SKM-1 treated with dmso at 0.1 percent for 144 hours (cell line): ENCODE data around the gene PRKX.
A peak's percentile ranks its signal among the peaks of the same experiment; 100 is the strongest.
"Not testable (repeated sequence)": the region's sequence is repeated elsewhere in the genome, so short reads cannot be mapped to it uniquely, and the experiment has no call there.

Experiments
- DNase-seq: peaks from one replicate; lab custom pipeline; 2025; ENCODE audit not compliant: unreplicated experiment; lab: John Stamatoyannopoulos, UW

PRKX gene

DNA sequence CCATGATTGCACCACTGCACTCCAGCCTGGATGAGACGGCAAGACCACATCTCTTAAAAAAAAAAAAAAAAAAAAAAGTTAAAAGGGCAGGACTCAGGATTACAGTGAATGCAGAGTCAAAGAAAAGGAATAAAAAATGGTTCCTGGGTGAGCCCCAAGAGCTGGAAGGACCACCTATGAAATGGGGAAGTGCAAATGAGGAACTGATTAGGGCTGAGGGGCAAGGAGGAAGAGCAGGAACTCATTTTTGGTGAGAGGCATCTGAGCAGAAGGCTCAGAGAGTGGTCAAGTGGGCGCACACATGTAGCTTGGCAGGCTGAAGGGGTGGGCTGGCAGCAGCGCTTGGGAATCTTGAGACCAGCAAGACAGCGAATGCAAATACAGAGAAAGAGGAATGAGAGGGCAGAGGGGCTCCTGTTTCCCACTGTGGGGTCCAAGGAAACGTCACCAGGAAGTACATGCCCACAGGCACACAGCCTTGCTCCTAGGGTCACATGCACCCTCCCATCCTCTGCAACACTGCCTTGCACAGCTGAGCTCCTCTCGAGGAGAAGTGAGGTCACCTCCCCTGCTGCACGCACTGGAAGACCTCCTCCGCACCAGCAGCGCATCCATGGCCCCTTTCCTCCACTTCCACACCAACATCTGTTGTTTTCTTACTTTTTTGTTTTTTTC, 49.7 kb downstream of the PRKX start:
- DNase-seq = peak; percentile 69

DNA sequence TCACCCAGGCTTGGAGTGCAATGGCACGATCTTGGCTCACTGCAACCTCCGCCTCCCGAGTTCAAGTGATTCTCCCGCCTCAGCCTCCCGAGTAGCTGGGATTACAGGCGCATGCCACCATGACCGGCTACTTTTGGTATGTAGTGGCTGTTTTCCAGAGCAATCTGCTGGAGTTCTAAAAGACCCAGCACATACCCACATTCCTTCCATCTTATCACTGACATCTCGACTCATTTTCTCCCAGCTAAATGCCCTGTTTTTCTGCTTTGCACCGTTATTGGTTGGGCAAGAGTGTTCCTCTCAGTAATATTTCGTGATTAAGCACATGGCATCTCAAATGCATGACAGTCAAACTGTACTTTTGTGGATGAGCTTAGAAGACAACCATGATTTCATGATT, 53.7 kb downstream of the PRKX start:
- DNase-seq = no peak

DNA sequence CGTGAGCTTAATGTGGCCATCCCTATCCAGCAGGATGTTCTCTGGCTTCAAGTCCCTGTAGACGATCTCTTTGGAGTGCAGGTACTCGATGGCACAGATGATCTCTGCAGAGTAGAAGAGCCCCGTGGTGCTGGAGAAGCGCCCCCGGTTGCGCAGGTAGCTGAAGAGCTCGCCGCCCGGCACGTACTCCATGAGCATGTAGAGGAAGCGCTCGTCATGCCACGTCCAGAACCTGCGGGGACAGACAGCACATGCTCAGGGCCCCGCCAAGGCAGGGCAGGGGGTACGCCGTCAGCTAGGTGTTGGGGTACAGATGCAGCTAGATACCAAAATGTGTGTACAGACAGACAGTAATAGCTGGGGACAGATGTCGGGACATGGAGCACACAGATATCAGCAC, 58.3 kb downstream of the PRKX start:
- no peak for DNase-seq

DNA sequence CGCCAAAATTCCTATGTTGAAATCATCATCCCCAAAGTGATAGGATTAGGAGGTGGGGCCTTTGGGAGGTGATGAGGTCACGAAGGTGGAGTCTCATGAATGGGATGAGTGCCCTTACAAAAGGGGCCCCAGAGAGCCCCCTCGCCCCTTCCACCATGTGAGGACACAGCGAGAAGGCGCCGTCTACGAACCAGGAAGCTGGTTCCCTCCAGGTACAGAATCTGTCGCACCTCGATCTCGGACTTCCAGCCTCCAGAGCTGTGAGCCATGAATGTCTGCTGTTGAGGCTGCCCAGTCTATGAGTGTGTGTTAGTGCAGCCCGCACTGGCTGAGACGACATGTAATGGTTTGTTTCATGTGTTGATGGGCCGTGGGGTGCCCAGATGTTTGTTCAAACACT, 60.3 kb downstream of the PRKX start:
- DNase-seq = no peak

DNA sequence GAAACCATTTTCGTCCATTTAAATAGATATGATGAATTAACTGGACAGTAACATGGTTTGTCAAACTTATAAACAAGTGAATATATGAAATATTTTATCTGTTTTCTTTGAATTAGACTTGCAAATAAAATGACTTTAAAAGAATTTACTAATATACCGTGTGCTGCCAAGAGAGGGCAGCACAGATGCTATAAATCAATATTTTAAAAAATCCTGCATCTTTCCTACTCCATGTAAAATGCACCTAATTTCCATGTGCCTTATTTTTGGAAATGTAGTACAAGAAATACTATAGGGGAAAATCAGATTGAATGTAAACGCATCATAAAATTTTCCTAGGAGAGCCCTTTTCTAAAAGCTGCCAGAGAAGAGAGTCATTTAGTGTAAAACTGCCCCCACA, 62.2 kb downstream of the PRKX start:
- peak; percentile 1 for DNase-seq

DNA sequence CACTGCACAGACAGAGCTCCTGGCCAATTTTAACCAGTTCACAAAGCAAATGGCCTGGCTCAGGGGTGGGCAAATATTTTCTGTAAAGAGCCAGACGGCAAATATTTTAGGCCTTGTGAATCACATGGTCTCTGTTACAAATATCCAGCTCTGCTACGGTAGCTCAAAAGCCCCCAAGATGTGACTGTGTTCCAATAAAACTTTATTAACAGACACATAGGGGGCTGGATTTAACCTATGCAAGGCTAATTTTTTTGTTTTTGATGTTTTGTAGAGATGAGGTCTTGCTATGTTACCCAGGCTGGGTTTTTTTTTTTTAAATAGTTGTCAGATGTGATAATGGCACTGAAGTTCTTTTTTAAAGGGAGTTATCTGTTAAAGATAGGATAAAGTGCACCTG, 65.4 kb downstream of the PRKX start:
- no peak for DNase-seq

DNA sequence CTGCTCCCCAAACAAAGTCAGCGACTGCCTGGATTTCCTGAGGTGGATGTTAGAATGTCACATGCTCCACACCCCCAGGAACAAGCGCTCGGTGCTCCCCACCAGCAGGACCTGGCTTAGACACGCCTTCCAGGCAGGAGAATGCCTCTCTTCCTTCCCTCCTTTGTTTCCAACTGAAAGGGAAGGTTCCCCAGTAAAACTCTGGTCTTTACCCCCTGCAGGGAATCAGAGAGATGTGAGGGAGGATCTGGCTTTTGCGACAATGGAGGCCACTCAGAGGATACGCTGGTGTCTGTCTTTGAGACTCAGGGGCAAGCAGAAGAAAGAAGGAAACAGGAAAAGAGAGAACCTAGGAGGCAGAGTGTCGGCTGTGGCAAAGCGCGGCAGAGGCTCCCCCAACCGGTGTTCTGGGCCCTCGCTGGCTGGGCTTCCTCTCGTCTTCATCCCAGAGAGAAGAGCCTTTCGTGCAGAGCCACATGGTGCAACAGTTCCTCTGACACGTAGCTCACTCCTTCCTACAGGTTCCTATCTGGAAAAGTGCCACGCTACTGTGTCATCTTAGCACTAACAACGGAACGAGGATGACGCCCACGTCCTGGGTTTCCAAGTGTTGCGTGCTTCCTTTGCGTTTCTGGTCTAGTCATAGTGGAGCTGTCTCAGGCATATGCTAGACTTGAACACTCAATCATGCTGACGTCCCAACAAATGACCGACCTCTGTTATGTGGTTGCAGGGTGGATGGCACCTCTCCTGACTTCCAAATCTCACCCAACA, 73.4 kb downstream of the PRKX start:
- DNase-seq = not testable (repeated sequence)

DNA sequence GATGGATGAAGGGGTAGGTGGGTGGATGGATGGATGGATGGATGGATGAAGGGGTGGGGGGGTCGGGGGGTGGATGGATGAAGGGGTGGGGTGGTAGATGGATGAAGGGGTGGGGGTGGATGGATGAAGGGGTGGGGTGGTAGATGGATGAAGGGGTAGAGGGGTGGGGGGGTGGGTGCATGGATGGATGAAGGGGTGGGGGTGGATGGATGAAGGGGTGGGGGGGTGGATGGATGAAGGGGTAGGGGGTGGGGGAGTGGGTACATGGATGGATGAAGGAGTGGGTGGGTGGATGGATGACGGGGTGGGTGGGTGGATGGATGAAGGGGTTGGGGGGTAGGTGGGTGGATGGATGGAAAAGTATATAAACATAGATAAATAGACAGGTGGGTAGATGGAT, 74.2 kb downstream of the PRKX start:
- DNase-seq = no peak

DNA sequence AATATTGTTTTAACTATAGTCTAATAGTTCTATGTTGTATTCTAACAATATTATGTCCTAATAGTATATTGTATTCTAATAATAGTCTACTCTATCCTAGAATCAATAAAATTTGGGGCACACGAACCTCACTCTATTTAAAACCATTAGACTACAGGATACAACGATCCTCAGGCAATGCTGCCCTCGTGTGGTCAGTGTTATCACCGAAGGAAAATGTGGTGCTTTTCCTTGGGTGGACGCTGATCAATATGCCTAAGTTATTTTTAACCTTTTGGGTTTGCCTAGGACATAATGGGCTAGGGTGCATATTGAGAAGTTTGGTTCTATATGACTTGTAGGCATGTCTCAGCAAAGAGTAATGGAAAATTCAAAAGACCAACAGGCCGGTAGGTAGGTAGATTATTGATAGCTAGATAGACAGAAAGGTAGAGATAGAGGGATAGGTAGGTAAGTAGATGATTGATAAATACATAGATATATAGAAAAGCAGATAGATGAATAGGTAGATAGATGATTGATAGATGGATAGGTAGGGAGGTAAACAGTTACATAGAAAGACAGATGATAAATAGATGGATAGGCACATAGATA, 75.1 kb downstream of the PRKX start:
- DNase-seq = no peak

DNA sequence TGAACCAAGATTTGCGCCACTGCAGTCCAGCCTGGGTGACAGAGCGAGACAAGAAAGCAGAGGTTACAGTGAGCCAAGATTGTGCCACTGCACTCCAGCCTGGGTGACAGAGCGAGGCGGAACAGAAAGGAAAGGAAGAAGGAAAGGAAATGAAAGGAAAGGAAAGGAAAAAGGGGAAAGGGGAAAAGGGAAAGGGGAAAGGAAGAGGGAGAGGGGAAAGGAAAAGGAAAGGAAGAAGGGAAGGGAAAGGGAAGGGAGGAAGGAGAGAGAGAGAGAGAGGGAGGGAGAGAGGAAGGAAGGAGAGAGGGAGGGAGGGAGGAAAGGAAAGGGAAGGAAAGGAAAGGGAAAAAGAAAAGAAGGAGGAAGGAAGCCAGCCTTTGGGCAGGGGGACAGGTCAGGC, 76.6 kb downstream of the PRKX start:
- no peak for DNase-seq

DNA sequence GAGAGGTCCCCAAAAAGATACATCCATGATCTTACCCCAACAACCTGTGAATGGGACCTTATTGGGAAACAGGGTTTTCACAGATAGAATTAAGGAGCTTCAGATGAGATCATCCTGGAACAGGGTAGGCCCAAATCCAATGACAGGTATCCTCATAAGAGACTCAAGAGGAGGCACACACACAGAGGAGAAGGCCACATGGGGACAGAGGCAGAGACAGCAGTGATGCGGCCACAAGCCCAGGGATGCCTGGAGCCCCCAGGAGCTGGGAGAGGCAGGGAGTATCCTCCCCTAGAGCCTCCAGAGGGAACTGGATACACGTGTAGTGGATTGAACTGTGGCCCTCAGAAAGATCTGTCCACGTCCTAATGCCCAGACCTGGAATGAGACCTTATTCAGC, 82.3 kb downstream of the PRKX start:
- DNase-seq = no peak

DNA sequence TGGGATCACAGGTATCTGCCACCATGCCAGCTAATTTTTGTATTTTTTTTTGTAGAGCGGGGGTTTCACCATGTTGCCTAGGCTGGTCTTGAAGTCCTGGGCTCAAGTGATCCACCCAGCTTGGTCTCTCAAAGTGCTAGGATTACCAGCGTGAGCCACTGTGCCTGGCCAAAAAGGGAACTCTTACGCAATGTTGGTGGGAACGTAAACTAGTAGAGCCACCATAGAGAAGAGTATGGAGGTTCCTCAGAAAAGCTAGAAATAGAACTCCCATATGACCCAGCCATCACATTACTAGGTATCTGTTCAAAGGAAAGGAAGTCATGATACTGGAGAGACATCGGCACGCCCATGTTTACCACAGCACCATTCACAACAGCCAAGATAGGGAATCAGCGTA, 85.9 kb downstream of the PRKX start:
- DNase-seq = no peak

DNA sequence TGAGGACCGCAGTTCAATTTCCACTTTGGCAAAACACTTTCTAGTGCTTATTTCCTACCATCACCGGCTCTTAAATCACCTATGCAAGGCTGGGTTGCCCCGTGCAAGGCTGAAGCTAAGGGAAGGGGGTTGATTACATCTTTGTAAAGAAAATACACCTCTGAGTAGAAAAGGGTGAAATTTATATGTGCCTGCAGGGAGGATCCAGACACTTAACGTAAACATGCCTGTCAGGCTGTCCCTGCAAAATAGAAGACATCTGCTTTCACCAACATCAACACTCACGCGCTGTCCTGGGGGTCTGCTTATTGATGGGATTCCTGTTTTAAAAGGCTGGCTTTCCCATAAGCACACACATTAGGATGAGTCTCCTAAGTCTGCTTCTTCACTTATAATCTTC, 92.0 kb downstream of the PRKX start:
- no peak for DNase-seq

DNA sequence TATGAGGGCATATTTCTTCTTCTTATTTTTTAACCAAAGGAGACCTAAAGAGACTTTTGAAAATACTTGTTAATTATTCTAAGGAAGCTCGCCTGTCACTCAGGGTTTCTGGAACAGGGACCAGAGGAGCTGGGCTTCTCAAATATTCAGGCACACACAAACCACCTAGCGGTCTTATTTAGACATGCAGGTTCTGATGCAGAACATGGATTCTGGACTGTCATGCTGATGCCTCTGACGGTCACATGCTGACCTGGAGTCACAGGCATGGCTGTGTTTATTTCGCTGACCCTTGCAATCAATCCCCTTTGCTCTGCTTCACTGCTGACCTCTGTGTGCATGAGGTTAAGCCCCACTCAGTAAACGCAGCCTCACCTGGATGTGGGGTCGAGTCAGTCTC, 101.7 kb downstream of the PRKX start:
- DNase-seq = not testable (repeated sequence)

DNA sequence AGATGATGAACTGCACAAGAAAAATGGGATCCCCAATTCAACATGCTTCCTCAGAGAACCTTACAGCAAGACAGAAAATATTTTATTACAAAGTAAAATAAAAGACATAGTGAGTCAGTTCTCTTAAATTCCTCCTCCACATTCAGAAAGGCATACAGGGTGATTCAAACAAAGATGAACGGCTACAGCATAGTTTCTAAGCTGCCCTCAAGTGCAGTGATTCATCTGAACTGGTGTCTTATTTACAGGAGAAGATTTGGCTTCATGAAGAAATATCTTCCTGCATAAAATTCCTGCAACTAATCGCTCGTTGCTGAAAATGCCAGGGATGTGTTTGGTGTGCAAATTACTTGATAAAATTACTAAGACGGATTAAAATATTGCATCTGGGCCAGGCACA, 103.6 kb downstream of the PRKX start:
- DNase-seq = no peak

DNA sequence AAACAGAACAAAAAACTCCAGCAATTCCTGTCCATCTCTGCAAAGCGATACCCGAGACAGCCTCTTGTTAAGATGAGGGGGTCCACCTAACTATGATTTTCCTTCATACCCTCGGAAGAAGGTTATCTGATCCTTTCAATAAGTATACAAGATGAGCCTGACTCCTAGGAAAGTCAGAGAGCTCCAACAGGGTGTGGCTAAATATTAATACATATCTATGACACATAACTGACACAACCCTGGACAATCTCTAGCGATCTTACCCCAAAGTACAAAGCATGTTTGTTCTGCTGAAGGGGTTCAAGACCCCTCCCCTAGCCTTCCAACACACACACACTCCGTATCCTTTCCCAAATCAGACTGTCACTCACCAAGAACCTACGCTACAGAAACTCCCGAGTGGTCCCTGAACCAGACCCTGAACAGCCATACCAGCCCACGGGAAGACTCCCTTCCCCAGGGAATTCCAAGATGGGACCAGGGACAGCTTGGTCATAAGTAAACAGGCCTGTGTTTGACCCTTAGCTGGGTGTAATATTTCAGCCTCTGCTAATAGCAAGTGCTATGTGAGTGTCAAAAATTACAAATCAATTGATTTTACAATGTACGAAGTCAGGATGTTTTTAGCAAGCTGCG, 110.3 kb downstream of the PRKX start:
- DNase-seq = no peak

DNA sequence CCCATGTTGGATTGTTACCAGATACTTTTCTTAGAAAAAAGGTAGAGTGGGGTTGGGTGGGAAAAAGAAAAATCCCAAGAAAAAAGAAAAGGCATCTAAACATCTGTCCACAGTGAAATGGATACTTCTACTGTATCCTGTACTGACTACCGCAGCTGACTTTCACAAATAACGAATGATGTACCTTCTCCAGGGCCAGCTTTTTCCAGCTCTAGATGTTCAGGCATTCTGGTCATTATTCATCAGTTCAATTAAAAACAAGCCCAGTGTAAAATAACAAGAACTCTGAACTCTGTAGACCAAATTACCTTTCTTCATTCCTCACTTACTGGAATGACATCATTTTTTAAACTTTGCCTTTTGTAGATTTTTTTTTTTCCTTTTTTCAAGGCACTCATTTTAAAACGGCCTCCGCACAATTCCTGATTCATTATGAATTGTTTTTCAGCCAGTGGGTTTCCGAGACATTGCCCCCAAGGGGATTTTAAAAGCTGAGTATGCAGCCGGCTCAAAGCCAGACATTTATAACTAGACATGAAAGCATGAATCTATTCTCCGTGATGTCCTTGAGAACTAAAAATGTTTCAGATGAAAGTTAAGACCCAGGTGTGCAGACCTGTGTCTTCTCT, 113.5 kb downstream of the PRKX start:
- DNase-seq = no peak

DNA sequence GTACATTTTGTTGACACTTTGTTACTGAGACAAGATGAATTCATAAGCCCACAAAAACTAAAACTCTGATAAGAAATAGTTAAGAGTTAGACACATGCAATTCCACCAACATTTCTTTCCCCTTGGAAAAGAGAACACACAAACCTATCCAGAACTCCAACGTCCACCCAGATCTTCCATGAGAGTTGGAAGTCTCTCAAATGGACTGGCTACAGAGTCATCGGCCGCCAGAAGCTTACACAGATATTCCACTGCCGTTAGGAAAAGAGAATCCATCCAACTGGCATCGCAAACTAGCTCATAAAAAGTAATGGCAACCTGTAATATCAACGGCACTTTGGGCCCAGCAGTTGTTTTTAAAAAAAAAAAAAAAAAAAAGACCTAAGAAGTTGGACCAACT, 114.7 kb downstream of the PRKX start:
- no peak for DNase-seq

DNA sequence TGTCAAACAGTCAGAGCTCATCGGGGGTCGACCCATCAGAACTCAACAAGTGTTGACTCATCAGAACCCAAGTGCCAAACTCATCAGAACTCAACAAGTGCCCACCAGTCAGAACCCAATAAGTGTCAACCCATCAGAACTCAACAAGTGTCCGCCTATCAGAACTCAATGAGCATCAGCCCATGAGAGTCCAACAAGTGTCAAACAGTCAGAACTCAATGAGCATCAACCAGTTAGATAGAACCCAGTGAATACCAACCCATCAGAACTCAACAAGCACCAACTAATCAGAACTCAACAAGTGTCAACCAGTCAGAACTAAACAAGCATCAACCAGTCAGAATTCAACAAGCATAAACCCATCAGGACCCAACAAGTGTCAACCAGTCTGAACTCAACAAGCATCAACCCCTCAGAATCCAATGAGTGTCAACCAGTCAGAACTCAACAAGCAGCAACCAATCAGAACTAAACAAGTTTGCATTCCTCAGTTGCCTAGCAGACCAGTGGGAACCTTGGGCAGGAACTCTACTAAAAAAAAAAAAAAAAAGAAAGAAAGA, 115.3 kb downstream of the PRKX start:
- DNase-seq = no peak

DNA sequence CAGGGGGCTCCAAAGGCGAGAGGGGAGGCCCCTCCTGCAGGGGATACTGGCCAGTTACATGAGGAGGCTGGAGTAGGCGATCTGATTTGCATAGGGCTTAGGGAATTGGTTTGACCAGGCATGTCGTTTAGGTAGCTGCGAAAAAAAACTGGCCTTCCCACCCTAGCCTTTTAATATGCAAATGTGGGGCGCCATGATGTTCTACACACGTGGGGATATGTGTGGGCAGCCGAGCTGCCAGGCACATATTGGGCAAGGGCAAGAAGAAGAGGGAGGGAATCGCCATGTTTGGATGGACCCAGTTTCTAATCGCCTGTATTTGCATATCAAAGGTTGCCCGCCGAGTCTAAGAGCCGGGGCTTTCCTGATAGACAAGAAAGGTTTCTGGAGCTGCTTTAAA, 121.3 kb downstream of the PRKX start:
- DNase-seq = no peak

DNA sequence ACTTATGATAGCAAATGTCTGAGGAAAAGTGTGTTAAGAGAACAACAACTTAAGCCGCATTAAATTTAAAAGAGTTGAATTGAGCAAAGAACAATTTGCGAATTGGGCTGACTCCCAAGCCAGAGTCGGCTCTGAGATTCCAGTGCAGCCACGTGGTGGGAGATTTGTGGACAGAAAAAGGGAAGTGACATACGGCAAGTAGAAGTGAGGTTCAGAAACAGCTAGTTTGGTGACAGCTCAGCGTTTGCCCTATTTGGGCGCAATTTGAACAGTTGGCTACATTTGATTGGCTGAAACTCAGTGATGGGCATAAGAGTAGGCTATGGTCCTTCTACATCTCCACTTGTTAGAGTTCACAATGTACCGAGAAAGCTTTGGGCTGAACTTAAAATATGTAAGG, 124.0 kb downstream of the PRKX start:
- no peak for DNase-seq
